DND-41 (cell line): ENCODE data around the gene GATA5.

Experiments
- CTCF ChIP-seq: IDR thresholded peaks from 2 replicates; pipeline ENCODE4 v1.5.1; 2012; ENCODE audit warnings: borderline replicate concordance, low read length, moderate library complexity, mild to moderate bottlenecking; ENCODE audit not compliant: poor library complexity, severe bottlenecking; ENCODE audit errors: extremely low read depth
- EZH2 ChIP-seq: IDR thresholded peaks from 3 replicates; pipeline ENCODE4 v1.6.1; 2012; ENCODE audit warnings: borderline replicate concordance, low read depth, mild to moderate bottlenecking, moderate library complexity, low read length, inconsistent platforms; ENCODE audit not compliant: severe bottlenecking

- no peak for TF ChIP-seq CTCF
- no peak for TF ChIP-seq EZH2
Observed at GRCh38 chr20:62476056-62476838, 452 bp upstream of the GATA5 start.
